Gastroesophageal sphincter (tissue), 4 donors: ENCODE measurements around the gene GPR27. TPM values are rescaled to one million over a fixed set of nuclear protein-coding genes. Genes with fewer than 3 reads are reported as not detected.

ENCODE experiments used
- ATAC-seq: fragments of 150-250 bp; one replicate; pipeline ENCODE4 v1.9.1; 2016; ENCODE audit warnings: mild to moderate bottlenecking, moderate library complexity
- H3K27ac ChIP-seq, 4 donors: fragments of 200-600 bp; sonication (generic) in 3 of 4; 1 replicate in 3 of 4; 2 replicates in 1 of 4; pipeline ENCODE4 v1.5.1; 2016 to 2019
- H3K27me3 ChIP-seq: fragments of 200-600 bp; sonication (generic); one replicate; pipeline ENCODE4 v1.5.1; 2019
- H3K36me3 ChIP-seq, 2 donors: fragments of 200-600 bp; sonication (generic); one replicate each; pipeline ENCODE4 v1.5.1; 2019; ENCODE audit warnings: control low read depth in 1 of 2
- H3K4me1 ChIP-seq, 3 donors: fragments of 200-600 bp; sonication (generic); 1 replicate in 2 of 3; 2 replicates in 1 of 3; pipeline ENCODE4 v1.5.1; 2016 to 2019; ENCODE audit warnings: control low read depth in 2 of 3
- H3K4me3 ChIP-seq, 2 donors: fragments of 200-600 bp; sonication (generic); one replicate each; pipeline ENCODE4 v1.5.1; 2019; ENCODE audit warnings: mild to moderate bottlenecking in 1 of 2, moderate library complexity in 1 of 2
- H3K9me3 ChIP-seq, 3 donors: fragments of 200-600 bp; sonication (generic); one replicate each; pipeline ENCODE4 v1.5.1; 2017 to 2019; ENCODE audit warnings: control low read depth in 2 of 3
- CTCF ChIP-seq, 4 experiments: fragments of 200-600 bp in 2 of 4; fragments of 450-650 bp in 2 of 4; sonication (generic) in 1 of 4; IDR thresholded peaks; one replicate each; pipeline ENCODE4 v1.5.1; 2017 to 2019; ENCODE audit warnings: antibody characterized with exemption in 4 of 4, mild to moderate bottlenecking in 2 of 4, moderate library complexity in 2 of 4
- EP300 ChIP-seq: sonication (generic); formaldehyde crosslinking; IDR thresholded peaks from one replicate; pipeline ENCODE4 v1.6.1; 2017; ENCODE audit warnings: antibody characterized with exemption, mild to moderate bottlenecking
- POLR2A ChIP-seq, 2 donors: fragments of 450-650 bp; IDR thresholded peaks; one replicate each; pipeline ENCODE4 v1.6.1; 2017; ENCODE audit warnings: antibody characterized with exemption in 2 of 2, mild to moderate bottlenecking in 2 of 2, moderate library complexity in 1 of 2
- POLR2AphosphoS5 ChIP-seq: sonication (generic); formaldehyde crosslinking; IDR thresholded peaks from one replicate; pipeline ENCODE4 v1.6.1; 2017; ENCODE audit warnings: antibody characterized with exemption
- WGBS, 2 donors: methylation state at CpG; one replicate each; pipeline ENCODE4 v1.1.5; 2018; ENCODE audit warnings: low coverage in 1 of 2; 5-methylcytosine and 5-hydroxymethylcytosine counted together
- total RNA-seq, 4 donors: library from RNA; depleted of rRNA; stranded (reverse); fragments of >200 nt; gene quantifications; one replicate each; pipeline ENCODE4 v1.1.0, GENCODE V29; 2016

The GPR27 gene
- total RNA-seq, 4 donors from 2014 or later, result 1.7 to 2.8 (median 2.0) TPM

- H3K36me3 ChIP-seq, result no peaks in the 10 kb centered on the region
- H3K9me3 ChIP-seq, result no peaks in the 10 kb centered on the region
- H3K4me1 ChIP-seq, result peaks cover 0 to 22% (median 0%) of the 10 kb centered on the region in 3 donors
- H3K27me3 ChIP-seq, result peaks cover 38% of the 10 kb centered on the region
- H3K4me3 ChIP-seq, result no peak overlapping the region
- ATAC-seq, result no peak
- H3K27ac ChIP-seq, result no peak overlapping the region
- WGBS, 2 donors, result 94% methylated on average over 2 of the region's 2 CpGs
- TF ChIP-seq CTCF (IDR thresholded peaks at IDR 0.05), result no peak
- no peak for TF ChIP-seq EP300
- no peak for TF ChIP-seq POLR2AphosphoS5
- no peak for TF ChIP-seq POLR2A (IDR thresholded peaks at IDR 0.05)
Measured at GRCh38 chr3:71758091-71758490, 4.4 kb downstream of the GPR27 start.

GRCh38 chr3:71759401-71759800 is 5.7 kb downstream of the GPR27 start:
- ATAC-seq, result no peak

GRCh38 chr3:71760140-71760539 is 6.5 kb downstream of the GPR27 start:
- H3K4me1 ChIP-seq, result peaks cover 0 to 6% (median 0%) of the 10 kb centered on the region in 3 donors
- peaks cover 26% of the 10 kb centered on the region for H3K27me3 ChIP-seq
- no peaks in the 10 kb centered on the region for H3K36me3 ChIP-seq
- TF ChIP-seq EP300 (no peak), POLR2AphosphoS5 (no peak), POLR2A (IDR thresholded peaks at IDR 0.05) (no peak), CTCF (IDR thresholded peaks at IDR 0.05) (no peak)
- no peak overlapping the region for H3K27ac ChIP-seq
- H3K9me3 ChIP-seq, result no peaks in the 10 kb centered on the region
- no CpG with 5 or more reads among the region's 1 CpG for WGBS, 2 donors
- no peak for ATAC-seq
- no peak overlapping the region for H3K4me3 ChIP-seq

More at GRCh38 chr3:71759401-71759800, 5.7 kb downstream of the GPR27 start:
- Histone ChIP-seq H3K27me3 (peaks cover 31% of the 10 kb centered on the region), H3K36me3 (no peaks in the 10 kb centered on the region), H3K4me3 (no peak overlapping the region), H3K4me1 (peaks cover 0 to 13% (median 0%) of the 10 kb centered on the region in 3 donors), H3K27ac (no peak overlapping the region), H3K9me3 (no peaks in the 10 kb centered on the region)
- WGBS, 2 donors, result 69 to 89% methylated on average over 5 of the region's 5 CpGs
- TF ChIP-seq CTCF (IDR thresholded peaks at IDR 0.05), result no peak
- TF ChIP-seq EP300, result no peak
- TF ChIP-seq POLR2A (IDR thresholded peaks at IDR 0.05), result no peak
- TF ChIP-seq POLR2AphosphoS5, result no peak

GRCh38 chr3:71763426-71763825 is 9.8 kb downstream of the GPR27 start:
- TF ChIP-seq POLR2AphosphoS5 (no peak), EP300 (no peak), CTCF (IDR thresholded peaks at IDR 0.05) (no peak), POLR2A (IDR thresholded peaks at IDR 0.05) (no peak)
- Histone ChIP-seq H3K27me3 (peaks cover 30% of the 10 kb centered on the region), H3K27ac (no peak overlapping the region), H3K4me3 (no peak overlapping the region), H3K4me1 (no peaks in the 10 kb centered on the region), H3K9me3 (no peaks in the 10 kb centered on the region), H3K36me3 (no peaks in the 10 kb centered on the region)
- no peak for ATAC-seq
- 60 to 71% methylated on average over 5 of the region's 5 CpGs for WGBS, 2 donors

- no peaks in the 10 kb centered on the region for H3K36me3 ChIP-seq
- no peak for ATAC-seq
- no peak overlapping the region for H3K27ac ChIP-seq
- H3K4me1 ChIP-seq, result no peaks in the 10 kb centered on the region
- H3K9me3 ChIP-seq, result no peaks in the 10 kb centered on the region
- WGBS, 2 donors, result 66 to 75% methylated on average over 5 of the region's 5 CpGs
- H3K4me3 ChIP-seq, result no peak overlapping the region
- H3K27me3 ChIP-seq, result peaks cover 40% of the 10 kb centered on the region
- TF ChIP-seq EP300, result no peak
- no peak for TF ChIP-seq CTCF (IDR thresholded peaks at IDR 0.05)
- TF ChIP-seq POLR2A (IDR thresholded peaks at IDR 0.05), result no peak
- TF ChIP-seq POLR2AphosphoS5, result no peak
Measured at GRCh38 chr3:71771126-71771525, 17.5 kb downstream of the GPR27 start.
